ENCODE measurements around the gene HRH3.

Gene HRH3

GRCh38 chr20:62234339-62234738 is 14.3 kb upstream of the HRH3 start:
- no peak for DNase-seq (ENCODE audit: extremely low spot score)
- ChIA-PET POLR2A (interaction anchor here (1.4 kb wide), 1 partner anchor 153 kb away, joined by 3 read pairs; the partner anchor contains the start of gene RPS21), CTCF (no interaction called here)
- TF ChIP-seq ZNF384 (IDR thresholded peaks at IDR 0.05) (no peak), HDGF (IDR thresholded peaks at IDR 0.05; ENCODE audit: borderline replicate concordance) (no peak), FOXK2 (IDR thresholded peaks at IDR 0.05) (no peak), NFRKB (IDR thresholded peaks at IDR 0.05) (no peak), L3MBTL2 (conservative IDR thresholded peaks at IDR 0.05) (no peak), FOXM1 (IDR thresholded peaks at IDR 0.05; ENCODE audit: borderline replicate concordance) (no peak), LEF1 (IDR thresholded peaks at IDR 0.05; ENCODE audit: borderline replicate concordance) (no peak), ELF4 (IDR thresholded peaks at IDR 0.05) (no peak), ARNT (IDR thresholded peaks at IDR 0.05) (no peak), TARDBP (IDR thresholded peaks at IDR 0.05) (no peak), BHLHE40 (IDR thresholded peaks at IDR 0.05; ENCODE audit: borderline replicate concordance) (no peak), SP1 (IDR thresholded peaks at IDR 0.05) (no peak), FOXA1 (IDR thresholded peaks at IDR 0.05) (no peak), CTBP1 (IDR thresholded peaks at IDR 0.05; ENCODE audit: borderline replicate concordance) (no peak), SUZ12 (IDR thresholded peaks at IDR 0.05) (no peak)
- TF ChIP-seq, protein P1, sequence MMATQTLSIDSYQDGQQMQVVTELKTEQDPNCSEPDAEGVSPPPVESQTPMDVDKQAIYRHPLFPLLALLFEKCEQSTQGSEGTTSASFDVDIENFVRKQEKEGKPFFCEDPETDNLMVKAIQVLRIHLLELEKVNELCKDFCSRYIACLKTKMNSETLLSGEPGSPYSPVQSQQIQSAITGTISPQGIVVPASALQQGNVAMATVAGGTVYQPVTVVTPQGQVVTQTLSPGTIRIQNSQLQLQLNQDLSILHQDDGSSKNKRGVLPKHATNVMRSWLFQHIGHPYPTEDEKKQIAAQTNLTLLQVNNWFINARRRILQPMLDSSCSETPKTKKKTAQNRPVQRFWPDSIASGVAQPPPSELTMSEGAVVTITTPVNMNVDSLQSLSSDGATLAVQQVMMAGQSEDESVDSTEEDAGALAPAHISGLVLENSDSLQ (IDR thresholded peaks at IDR 0.05), result no peak

- DNase-seq (ENCODE audit: extremely low spot score), result no peak
- TF ChIP-seq CTBP1 (IDR thresholded peaks at IDR 0.05; ENCODE audit: borderline replicate concordance) (no peak), TARDBP (IDR thresholded peaks at IDR 0.05) (no peak), SUZ12 (IDR thresholded peaks at IDR 0.05) (no peak), FOXK2 (IDR thresholded peaks at IDR 0.05) (no peak), FOXM1 (IDR thresholded peaks at IDR 0.05; ENCODE audit: borderline replicate concordance) (no peak), ARNT (IDR thresholded peaks at IDR 0.05) (no peak), L3MBTL2 (conservative IDR thresholded peaks at IDR 0.05) (no peak), FOXA1 (IDR thresholded peaks at IDR 0.05) (no peak), ZNF384 (IDR thresholded peaks at IDR 0.05) (no peak), BHLHE40 (IDR thresholded peaks at IDR 0.05; ENCODE audit: borderline replicate concordance) (no peak), NFRKB (IDR thresholded peaks at IDR 0.05) (no peak), ELF4 (IDR thresholded peaks at IDR 0.05) (no peak), SP1 (IDR thresholded peaks at IDR 0.05) (no peak), HDGF (IDR thresholded peaks at IDR 0.05; ENCODE audit: borderline replicate concordance) (no peak), LEF1 (IDR thresholded peaks at IDR 0.05; ENCODE audit: borderline replicate concordance) (no peak)
- ChIA-PET POLR2A (interaction anchor here (1.4 kb wide), 1 partner anchor 153 kb away, joined by 3 read pairs; the partner anchor contains the start of gene RPS21), CTCF (no interaction called here)
Measured at GRCh38 chr20:62233684-62234083, 13.6 kb upstream of the HRH3 start.

DNA sequence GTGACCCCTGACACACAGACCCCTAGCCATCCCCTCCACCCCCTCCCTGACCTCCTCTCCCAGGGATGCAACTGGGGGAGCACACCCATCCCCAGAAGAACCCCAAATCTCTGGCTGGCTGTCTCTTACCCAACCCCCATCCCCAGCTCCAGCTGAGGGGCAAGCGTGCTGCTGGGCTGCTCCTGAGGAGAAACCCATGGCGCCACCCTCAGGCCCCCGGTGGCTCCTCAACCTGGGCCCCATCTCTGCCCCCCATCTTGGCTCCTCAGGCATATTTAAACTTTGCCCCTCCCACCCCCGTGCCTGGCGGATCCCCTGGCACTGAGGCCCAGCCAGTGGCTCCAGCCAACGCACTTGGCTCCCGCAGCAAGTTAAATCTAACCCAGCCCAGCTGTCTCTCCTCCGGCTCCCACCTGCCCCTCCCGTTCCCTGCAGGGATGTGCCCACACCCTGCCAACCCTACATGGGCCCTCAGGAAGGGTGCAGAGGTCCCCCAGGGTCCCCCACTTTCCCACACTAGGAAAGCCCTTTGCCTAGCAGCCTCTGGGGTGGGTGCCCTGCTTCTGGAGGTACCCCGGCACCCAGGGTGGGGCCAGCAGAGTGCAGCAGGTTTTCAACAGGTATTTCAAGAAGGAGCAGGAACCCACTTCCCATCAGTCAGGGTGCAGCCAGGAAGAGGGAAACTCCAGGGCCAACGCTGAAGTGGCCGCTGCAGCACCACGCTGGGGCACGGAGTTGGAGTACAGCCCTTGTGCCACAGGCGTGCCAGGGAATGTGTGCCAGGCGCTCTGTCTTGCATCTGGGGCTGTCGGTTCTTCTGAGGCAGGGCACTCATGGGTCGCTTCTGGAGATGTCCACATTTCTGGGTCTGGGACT is 12.9 kb upstream of the HRH3 start:
- CTCF ChIA-PET, result interaction anchor here (0.6 kb wide), 1 partner anchor 205 kb away, joined by 3 read pairs; no protein-coding TSS in a partner anchor
- no peak for DNase-seq (ENCODE audit: extremely low spot score)
- no peak for TF ChIP-seq BHLHE40 (IDR thresholded peaks at IDR 0.05; ENCODE audit: borderline replicate concordance)
- TF ChIP-seq ELF4 (IDR thresholded peaks at IDR 0.05), result no peak
- TF ChIP-seq, protein P1 (IDR thresholded peaks at IDR 0.05), result no peak
- TF ChIP-seq CTBP1 (IDR thresholded peaks at IDR 0.05; ENCODE audit: borderline replicate concordance), result no peak
- no peak for TF ChIP-seq FOXK2 (IDR thresholded peaks at IDR 0.05)
- TF ChIP-seq LEF1 (IDR thresholded peaks at IDR 0.05; ENCODE audit: borderline replicate concordance), result no peak
- no peak for TF ChIP-seq ZNF384 (IDR thresholded peaks at IDR 0.05)
- TF ChIP-seq SP1 (IDR thresholded peaks at IDR 0.05), result no peak
- no peak for TF ChIP-seq TARDBP (IDR thresholded peaks at IDR 0.05)
- no peak for TF ChIP-seq HDGF (IDR thresholded peaks at IDR 0.05; ENCODE audit: borderline replicate concordance)
- no peak for TF ChIP-seq ARNT (IDR thresholded peaks at IDR 0.05)
- TF ChIP-seq FOXA1 (IDR thresholded peaks at IDR 0.05), result no peak
- no peak for TF ChIP-seq NFRKB (IDR thresholded peaks at IDR 0.05)
- no peak for TF ChIP-seq L3MBTL2 (conservative IDR thresholded peaks at IDR 0.05)
- no peak for TF ChIP-seq FOXM1 (IDR thresholded peaks at IDR 0.05; ENCODE audit: borderline replicate concordance)
- no peak for TF ChIP-seq SUZ12 (IDR thresholded peaks at IDR 0.05)
- POLR2A ChIA-PET, result interaction anchor here (1.4 kb wide), 1 partner anchor 154 kb away, joined by 3 read pairs; the partner anchor contains the start of gene RPS21

DNA sequence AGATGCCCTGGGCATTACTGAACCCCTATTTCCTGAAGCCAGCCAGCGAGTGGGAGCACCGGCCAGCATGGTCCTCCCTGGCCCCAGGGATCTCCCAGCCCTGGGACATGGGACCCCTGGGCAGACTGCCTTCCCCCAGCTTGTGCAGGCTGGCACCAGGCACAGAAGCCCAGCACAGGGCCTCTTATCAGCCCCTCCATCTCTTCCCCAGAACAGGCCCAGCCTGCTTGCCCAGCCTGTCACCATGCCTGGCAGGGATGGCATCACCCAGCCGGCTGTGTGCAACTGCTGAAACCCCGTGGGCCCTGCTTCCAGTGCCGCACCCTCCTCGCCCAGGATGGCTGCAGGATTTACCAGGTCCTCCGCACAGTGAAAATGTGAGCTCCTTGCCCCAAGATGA is 12.1 kb upstream of the HRH3 start:
- ChIA-PET CTCF (interaction anchor here (0.6 kb wide), 1 partner anchor 204 kb away, joined by 3 read pairs; no protein-coding TSS in a partner anchor), POLR2A (no interaction called here)
- TF ChIP-seq SP1 (IDR thresholded peaks at IDR 0.05) (no peak), FOXK2 (IDR thresholded peaks at IDR 0.05) (no peak), ARNT (IDR thresholded peaks at IDR 0.05) (no peak), HDGF (IDR thresholded peaks at IDR 0.05; ENCODE audit: borderline replicate concordance) (no peak), ELF4 (IDR thresholded peaks at IDR 0.05) (no peak), FOXA1 (IDR thresholded peaks at IDR 0.05) (no peak), LEF1 (IDR thresholded peaks at IDR 0.05; ENCODE audit: borderline replicate concordance) (no peak), TARDBP (IDR thresholded peaks at IDR 0.05) (no peak), SUZ12 (IDR thresholded peaks at IDR 0.05) (no peak), BHLHE40 (IDR thresholded peaks at IDR 0.05; ENCODE audit: borderline replicate concordance) (no peak), CTBP1 (IDR thresholded peaks at IDR 0.05; ENCODE audit: borderline replicate concordance) (no peak), ZNF384 (IDR thresholded peaks at IDR 0.05) (no peak), NFRKB (IDR thresholded peaks at IDR 0.05) (no peak), FOXM1 (IDR thresholded peaks at IDR 0.05; ENCODE audit: borderline replicate concordance) (no peak), L3MBTL2 (conservative IDR thresholded peaks at IDR 0.05) (no peak)
- TF ChIP-seq, protein P1 (IDR thresholded peaks at IDR 0.05), result no peak
- DNase-seq (ENCODE audit: extremely low spot score), result no peak

- TF ChIP-seq FOXA1 (IDR thresholded peaks at IDR 0.05) (no peak), CTBP1 (IDR thresholded peaks at IDR 0.05; ENCODE audit: borderline replicate concordance) (no peak), FOXM1 (IDR thresholded peaks at IDR 0.05; ENCODE audit: borderline replicate concordance) (no peak), SUZ12 (IDR thresholded peaks at IDR 0.05) (no peak), LEF1 (IDR thresholded peaks at IDR 0.05; ENCODE audit: borderline replicate concordance) (no peak), ZNF384 (IDR thresholded peaks at IDR 0.05) (no peak), ELF4 (IDR thresholded peaks at IDR 0.05) (no peak), TARDBP (IDR thresholded peaks at IDR 0.05) (no peak), FOXK2 (IDR thresholded peaks at IDR 0.05) (no peak), HDGF (IDR thresholded peaks at IDR 0.05; ENCODE audit: borderline replicate concordance) (no peak), ARNT (IDR thresholded peaks at IDR 0.05) (no peak), BHLHE40 (IDR thresholded peaks at IDR 0.05; ENCODE audit: borderline replicate concordance) (no peak), L3MBTL2 (conservative IDR thresholded peaks at IDR 0.05) (no peak), SP1 (IDR thresholded peaks at IDR 0.05) (no peak), NFRKB (IDR thresholded peaks at IDR 0.05) (no peak)
- TF ChIP-seq, protein P1 (IDR thresholded peaks at IDR 0.05), result no peak
- POLR2A ChIA-PET, result interaction anchor here (0.6 kb wide), 1 partner anchor 123 kb away, joined by 3 read pairs; no protein-coding TSS in a partner anchor
Measured at GRCh38 chr20:62231292-62231691, 11.2 kb upstream of the HRH3 start.

More at GRCh38 chr20:62231292-62231691, 11.2 kb upstream of the HRH3 start:
- DNase-seq (ENCODE audit: extremely low spot score), result no peak
- CTCF ChIA-PET, result no interaction called here

Data from HEK293T (cell line).